Astrocyte of the hippocampus (primary cell): ENCODE data around the gene LRRC46.

Experiments
- DNase-seq: peaks from one replicate; pipeline ENCODE4 v3.0.0; 2011; ENCODE audit warnings: low read depth, low spot score

LRRC46 gene

DNA sequence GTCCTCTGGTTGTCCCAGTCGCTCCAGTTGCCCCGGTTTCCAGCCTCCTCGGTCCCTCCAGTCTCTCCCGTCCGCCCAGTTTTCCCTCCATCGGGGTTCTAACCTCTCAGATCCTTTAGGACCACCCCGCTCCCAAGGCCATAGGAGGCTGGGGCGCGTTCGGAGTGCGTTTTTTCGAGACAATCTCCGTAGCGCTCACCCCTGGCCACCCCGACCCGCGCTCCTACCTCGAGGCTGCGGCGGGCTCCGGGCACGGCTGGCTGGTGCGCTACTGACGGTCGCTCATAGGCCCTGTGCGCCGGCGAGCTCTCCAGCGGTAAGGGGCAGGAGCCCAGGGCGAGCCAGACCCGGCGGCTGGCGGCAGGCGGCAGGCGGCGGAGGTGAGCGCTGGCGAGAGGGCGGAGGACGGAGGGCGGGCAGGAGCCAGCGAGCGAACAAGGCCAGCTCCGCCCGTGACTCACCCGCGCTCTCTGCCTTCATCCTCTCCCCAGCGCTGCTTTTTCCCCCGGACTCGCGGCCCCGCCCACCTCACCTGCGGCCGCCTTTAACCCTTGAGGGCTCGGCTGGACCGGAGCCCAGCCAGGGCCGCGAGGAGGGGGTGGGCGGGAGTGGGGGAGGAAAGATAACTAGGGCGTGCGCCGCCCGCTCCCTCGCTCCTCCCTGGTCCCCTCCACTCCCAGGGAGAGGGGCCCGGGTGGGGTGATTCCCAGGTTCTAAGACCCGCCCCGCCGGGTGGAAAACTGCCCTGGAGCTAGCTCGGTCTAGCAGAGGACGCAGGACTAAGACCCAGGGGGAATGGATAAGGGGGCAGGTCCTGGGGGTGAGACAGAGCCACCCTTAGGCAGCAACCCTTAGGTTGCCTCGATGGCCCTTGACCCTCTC is 19.5 kb downstream of the LRRC46 start, which contains the start of gene SP6:
Gene SP6 (minus strand): TSS at position 472 of the 882 bp plus-strand sequence. CDS start 2,734 bp downstream, outside the sequence.
- DNase-seq, result peak; percentile 87

DNA sequence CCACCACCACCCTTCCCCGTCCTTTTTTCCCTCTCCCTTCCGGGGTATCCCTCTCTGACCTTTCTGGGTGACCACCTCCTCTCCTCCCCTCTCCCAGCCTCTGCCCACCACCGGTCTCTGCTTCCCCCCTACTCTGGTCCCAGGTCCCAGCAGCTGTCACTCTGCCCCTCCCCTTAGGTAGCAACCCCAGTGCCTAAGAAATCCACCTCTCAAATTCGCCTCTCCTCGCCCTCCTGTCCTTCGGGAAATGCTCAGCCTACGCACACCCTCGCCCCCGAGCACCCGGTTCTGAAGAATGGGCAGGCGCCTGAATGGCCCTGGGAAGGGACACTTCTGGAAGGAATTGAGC is 20.3 kb downstream of the LRRC46 start:
- DNase-seq, result no peak

DNA sequence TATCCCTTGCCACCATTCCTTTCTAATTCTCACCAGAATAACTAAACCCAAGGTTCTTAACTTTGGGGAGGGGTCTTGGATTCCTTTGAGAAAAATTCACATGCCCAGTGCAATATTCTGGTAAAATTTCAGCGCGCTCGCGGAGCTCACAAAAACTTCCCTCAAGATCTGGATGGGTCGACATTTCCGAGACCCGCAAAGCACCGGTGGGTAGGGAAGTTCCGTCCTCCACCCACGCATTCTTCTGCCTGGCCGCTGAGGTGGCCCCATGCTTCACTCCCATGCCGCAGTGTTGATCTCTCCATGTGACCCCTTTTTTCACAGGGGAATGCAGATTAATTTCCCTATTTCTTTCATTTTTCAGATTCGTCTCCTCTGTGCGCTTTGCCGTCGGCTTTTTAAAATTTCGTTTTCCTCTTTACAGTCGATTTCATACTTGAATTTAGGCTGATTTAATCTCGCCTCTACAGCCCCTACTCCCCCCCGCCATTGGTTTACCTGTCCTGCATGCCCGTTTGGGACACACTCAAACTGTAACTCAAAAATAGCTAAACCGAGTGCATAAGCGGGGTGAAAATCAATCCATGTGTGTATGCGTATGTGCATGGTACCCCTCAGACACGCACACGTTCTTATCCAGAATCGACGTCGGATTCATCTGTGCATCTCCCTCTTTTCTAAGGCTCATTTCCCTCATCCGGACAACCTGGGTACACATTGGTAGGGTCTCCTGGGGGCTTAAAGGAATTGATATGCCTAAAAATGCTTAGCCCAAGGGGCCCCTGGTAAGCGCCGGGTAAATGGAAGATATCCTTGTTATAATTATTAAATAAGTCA is 20.9 kb downstream of the LRRC46 start:
- peak; percentile 26 for DNase-seq

DNA sequence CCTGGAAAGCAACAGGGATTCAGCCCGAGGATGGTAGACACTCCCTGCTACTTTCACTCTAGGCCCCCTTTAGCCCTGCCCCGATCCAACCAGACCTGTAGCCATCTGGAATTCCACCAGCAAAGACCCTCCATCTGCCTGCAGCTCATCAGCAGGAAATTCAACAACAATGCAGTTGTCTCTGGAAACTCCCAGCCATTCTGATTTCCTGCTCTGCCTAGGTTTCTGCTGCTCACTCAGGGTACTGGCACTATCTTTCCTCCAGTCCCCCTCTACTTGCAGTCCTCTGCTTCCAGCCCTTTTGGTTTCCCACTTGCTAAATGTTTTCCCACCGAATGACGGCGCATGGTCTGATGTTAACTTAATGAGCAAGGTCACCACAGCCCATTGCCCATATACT is 22.1 kb downstream of the LRRC46 start:
- no peak for DNase-seq

DNA sequence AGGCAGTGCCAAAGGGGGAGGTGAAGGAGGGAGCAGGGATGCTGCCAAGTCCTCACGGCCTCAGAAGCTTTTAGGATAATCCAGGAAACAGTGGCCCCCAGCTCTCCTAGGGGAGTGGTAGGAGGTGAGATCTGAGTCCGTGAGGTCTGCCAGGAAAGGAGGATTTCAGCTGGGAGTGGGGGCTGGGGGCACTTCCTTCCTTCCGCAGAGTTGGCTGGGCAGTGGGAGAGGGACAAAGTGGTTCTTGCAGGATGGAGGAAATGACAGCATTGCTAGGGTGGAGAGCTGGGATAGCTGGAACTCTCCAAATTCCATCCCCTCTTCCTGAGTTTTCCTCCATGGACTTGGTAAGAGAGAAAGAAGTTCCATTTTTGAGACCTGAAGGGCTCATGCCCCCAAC is 24.3 kb downstream of the LRRC46 start:
- DNase-seq, result no peak

DNA sequence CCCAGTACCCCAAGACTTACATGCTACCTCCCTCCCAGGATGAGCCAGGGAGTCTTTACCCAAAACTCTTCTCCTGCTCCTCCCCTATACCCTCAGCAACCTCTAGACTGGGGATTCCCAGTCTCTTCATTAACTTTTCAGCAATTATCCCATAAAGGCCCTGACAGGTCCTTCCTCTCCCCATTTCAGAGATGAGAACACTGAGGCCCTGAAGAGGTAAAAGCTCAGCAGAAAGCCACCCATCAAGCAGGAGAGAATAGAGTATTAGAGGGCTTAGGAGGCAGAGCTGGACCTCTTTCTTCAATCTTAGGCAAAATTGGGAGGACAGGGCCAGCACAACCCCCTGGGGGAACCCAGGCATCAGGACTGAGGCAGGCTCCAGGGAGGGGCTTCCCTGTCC is 25.4 kb downstream of the LRRC46 start:
- no peak for DNase-seq

DNA sequence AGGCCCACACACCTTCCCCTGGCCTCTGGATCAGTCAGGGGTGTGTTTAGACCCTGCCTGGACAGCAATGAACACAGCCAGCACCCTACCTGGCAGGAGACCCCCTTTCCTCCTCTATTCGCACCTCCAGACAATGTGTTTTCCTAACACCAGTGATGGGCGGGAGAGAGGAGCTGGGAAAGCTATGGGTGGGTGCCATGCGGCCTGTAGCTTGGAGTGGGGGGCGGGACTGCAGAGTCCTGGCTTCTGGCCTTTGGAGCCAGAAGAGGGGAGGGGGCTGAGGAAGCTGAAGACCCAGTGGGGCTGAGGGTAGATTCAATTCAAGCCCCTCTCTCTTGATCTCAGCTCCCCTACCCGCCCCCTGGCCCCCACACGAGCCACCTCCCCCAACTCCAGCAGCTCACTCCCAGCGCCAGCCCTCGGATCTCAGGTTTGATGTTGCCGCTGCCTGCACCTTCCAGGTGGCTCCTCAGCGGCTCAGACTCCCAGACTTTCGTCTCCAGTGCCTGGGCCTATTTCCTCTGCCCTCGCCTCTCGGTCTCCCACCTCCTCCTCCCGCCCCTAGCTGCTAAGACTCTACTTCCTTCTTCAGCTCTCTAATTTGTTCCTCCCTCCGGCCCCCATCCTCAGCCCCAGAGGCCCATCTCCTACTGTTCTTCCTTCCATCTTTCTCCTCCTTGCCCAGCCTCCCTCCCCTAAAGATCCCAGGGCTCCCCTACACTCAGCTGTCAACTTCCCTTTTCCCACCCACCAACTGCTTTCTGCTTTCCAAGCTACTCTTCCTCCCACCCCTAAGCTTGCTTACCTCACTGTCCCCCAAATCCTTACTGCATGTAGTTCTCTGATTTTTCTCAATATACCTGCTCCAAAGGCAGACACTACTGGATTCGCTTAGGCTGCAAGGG is 26.3 kb downstream of the LRRC46 start:
- DNase-seq, result no peak

DNA sequence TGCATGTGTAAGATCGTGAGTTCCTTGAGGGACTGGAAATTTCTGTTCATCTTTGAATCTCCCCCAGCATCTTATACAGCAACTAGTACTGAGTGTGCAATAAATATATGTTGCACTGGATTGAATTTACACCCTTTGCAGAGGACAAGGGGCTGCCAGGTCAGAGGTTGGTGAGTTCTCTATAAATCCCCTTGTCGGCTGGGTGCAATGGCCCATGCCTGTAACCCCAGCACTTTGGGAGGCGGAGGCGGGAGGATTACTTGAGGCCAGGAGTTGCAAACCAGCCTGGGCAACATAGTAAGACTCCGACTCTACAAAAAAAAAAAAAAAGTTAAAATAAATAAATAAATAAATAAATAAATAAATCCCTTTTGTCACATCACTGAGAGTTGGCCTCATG is 28.9 kb downstream of the LRRC46 start:
- no peak for DNase-seq

DNA sequence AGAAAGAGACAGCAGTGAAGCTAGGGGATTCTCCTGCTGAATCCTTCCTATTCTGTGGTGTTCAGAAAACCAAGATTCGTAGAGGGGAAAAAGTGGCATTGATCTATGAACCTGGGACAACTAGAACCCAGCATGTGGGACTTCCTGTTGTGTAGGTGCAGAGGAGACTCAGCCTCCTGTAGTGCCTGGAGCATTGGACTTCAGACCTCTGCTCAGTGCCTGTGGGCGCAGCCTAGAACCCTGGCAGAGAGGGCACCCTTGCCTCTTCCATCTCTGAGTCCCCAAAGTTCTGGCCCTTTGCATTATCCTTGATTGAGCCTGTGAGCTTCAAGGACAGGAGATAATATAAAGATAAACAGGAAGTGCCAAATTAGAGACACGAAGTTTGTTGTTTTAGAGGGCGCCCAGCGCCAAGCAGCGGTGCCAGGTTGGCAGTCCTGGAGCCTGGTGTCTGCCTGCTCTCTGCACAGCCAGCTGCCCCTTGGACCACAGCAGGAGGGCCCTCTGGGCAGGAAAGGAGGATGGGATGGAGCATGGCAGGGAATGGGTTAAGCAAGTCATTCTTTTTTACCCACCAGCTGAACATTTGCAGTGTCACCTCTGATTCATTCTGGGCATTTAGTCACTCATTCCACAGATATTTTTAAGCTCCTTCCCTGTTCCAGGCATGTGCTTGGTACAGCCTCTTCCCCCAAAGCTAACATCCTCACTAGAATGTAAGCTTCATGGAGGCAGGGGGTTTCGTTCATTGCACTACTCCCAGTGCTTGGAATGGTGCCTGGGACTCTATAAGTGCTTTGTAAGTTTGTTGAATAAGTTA is 31.4 kb downstream of the LRRC46 start:
- DNase-seq, result peak; percentile 73

DNA sequence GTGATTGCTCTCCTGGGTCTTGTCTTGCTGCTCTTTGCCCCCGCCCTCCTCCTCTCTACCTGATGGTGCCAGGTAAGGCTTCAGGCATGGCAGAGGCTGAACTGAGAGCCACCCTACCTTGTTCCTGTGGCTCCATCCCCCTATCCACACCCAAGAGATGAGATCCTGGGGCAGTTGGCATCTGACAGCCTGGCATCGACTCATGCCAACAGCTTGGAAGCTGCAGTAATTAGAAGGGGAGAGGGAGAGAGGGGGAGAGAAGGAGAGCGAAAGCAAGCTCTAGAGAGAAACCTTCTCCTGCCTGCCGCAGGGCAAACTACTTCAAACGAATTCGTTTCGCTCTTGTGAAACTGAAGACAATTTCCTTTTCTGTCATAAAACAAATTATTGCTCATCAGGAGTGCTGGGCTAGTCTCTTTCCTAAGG is 33.3 kb downstream of the LRRC46 start:
- DNase-seq, result no peak

DNA sequence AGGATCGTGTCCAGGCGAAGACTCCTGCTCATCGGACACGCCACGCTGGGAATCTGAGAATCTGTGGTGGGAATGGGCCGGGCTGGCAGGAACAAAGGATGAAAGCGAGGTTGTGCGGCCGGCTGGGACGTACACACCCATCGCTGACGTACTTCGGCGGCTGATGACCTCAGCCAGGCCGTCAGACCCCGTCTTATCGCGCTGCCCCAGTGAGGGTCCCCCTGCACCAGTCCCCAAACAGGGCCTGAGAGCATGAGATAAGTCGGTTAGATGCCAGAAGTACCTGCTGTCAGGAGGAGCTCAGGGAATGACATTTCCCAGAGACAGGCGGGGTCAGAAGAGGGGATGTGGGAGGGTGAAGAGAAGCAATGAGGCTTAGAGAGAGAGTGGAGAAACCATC is 35.5 kb downstream of the LRRC46 start:
- DNase-seq, result no peak

DNA sequence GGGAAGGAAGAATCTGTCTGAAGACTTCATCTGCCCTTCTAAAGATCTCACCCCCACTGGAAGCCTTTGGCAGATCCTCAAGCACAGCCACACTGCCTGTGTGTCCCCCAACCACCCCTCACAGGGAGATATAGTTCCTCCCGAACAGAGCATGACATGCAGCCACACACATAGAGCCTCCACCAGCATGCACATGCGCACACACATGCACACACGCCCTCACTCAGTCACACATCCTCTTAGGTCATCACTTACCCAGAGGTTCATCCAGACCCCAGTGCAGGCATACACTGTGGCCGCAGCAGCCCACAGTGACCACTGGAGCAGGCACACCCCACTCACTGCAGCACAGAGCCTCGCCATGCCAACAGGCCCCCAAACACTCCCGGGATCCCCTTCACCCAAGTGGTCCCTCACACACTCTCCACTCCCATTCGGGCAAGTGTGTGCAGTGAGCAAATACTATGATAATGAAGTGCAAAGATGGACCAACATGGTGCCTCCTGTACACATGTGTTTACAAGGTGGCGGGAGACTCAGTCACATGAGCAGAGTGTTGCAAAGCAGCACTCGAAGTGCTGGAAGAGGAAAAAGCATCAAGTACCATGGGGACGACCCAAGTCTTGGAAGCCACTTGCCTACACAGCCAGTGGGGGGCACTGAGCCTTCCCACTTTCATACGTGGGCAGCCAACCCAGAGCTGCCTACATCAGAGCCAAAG is 36.5 kb downstream of the LRRC46 start:
- DNase-seq, result no peak

DNA sequence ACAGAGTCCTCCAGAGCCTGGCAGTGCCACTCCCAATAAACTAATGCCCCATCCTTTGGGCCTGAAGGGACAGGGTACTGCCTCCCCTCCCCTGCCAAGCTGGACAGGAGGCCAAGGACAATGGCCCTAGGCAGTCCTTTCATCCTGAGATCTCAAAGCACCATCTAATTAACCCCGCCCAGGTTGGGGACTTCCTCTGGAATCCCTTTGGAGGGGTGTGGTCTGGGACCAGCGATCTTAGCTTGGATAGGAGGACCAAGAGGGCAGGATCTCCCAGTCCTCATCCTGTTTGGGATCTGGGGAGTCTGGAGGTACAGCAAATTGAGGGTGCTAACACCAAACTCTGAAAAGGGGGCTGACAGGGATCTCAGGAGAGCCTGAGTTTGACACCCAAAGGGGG is 37.6 kb downstream of the LRRC46 start:
- no peak for DNase-seq

DNA sequence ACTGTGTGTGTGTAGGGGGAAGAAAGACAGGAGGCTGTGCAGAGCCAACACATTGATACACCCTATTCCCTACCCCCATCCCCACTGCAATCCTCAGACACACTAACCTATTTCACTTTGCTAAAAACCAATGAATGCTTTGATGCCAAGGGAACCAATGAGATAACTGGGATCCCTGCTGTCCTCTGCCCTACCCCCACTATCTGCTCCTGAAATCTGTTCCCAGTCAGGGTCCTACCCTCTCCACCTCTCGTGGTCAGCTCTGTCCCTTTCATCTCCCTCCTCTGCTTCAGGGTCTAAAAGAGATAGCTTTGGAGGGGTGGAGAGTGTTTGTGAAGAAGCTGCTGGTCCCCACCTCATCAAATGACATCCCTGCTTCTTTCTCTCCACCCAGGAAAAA is 38.6 kb downstream of the LRRC46 start:
- no peak for DNase-seq

DNA sequence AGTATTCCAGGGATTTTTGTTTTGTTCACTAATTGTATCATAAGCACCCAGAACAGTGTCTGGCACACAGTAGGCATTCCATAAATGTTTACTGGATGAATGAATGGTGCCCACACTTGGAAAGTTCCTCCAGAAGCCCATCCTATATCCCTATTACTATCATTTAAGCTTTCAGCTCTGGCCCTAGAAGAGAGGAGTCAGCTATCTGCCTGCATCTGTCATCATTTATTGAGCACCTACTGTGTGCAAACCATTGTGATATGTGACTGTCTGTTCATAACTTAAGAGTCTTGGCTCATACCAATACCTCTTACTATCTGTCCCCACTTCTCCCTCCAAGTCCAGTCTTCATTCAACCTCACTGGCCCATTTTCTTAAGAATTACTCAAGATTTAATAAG is 39.6 kb downstream of the LRRC46 start:
- no peak for DNase-seq

DNA sequence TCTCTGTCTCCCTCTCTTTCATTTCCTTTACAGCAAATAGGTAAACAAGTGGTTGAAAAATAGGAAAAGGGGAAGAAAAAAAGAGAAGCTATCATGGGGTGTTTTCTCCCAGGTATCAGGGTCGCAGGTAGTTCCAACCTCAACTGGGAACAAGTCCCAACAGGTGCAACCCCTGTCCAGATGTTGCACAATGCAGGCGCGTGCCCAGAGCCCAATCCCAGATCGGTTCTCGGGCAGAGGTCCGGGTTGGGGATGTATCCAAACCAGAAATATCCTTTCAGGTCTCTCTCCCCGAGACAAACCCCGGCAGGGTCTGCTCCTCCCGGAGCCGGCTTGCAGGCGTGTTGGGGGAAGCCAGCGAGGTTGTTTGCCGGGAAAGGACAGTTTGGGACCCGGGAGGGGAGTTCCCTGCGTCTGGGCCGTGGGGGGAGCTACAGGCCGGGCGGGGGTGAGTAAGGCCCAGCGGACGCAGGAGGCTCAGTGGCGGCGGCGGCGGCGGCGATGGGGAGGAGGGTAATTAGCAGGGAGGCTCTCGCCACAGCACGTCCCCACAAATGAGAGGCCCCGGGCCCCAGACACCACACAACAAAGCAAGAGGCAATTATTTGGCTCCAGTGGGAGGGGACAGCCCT is 40.7 kb downstream of the LRRC46 start:
- peak; percentile 43 for DNase-seq

DNA sequence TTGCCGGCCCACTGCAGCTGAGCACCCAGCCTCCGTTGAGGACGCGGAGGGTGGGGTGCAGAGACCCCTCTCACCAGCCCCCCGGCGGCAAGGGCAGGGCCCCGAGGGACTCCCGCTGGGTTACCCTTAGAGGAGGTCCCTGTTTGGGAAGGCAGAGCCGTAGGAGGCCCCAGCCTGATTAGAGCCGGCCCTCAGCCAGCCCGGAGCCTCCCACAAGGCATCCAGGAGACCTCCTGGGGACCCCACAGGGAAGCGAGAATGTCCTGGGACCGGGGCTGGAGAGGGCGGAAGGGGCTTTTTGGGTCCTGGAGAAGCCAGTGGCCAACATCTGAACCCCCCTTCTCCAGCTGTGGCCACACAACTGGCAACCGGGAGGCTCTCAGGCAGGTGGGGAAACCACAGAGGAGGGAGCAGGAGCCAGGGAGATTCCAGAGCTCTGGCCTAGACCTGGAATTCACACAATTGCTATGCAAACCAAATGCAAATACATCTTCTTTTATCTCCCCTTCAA is 41.2 kb downstream of the LRRC46 start:
- DNase-seq, result peak; percentile 70

DNA sequence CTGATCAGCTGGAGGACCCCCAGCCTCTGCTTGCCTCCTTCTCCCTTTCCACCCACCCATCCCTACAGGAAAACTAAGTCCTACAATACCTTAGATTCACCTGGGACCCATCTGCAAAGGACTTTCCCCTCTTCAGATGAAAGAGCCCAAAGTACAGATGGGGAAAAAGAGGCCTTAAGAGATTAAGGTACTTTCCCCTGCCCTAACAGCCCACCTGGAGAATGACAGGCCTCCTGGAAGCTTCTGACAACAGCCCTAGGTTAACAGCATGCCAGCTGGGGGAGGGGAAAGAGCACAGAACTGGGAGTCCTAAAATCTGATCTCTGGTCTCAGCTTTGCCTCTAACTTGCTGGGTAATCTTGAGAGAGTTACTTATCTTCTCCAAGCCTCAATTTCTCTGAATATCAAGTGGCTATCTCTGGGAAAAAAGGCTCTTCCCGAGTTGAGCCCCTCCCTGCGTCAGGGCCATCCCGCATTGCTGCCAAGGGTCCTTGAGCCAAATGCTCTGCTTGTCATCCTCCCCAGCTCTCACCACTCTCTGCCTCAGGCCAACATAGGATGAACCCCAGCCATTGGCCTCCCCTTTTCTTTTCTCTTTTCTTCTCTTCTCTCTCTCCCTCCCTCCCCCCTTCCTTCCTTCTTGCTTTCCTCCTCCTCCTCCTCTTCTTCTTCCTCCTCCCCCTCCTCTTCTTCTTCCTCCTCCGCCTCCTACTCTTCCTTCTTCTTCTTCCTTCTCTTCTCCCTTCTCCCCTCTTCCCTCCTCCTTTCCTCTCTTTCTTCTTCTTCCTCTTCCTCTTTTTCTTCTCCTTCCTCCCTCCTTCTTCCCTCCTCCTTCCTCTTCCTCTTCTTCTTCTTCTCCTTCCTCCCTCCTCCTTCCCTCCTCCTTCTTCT is 42.0 kb downstream of the LRRC46 start:
- DNase-seq, result no peak
